Subcutaneous abdominal adipose tissue (tissue), 5 donors: ENCODE data around the gene SEPTIN11.

Experiments
- H3K27ac ChIP-seq: one replicate; pipeline ENCODE4 v1.7.0; 2013; ENCODE audit warnings: low read depth, mild to moderate bottlenecking, inconsistent platforms, low read length, moderate library complexity
- H3K27me3 ChIP-seq, 5 donors: one replicate each; pipeline ENCODE4 v1.7.0; 2013; ENCODE audit warnings: low read length in 5 of 5, inconsistent platforms in 1 of 5; ENCODE audit not compliant: control insufficient read depth in 5 of 5, insufficient read depth in 4 of 5
- H3K36me3 ChIP-seq, 5 donors: one replicate each; pipeline ENCODE4 v1.7.0; 2013; ENCODE audit warnings: low read length in 5 of 5; ENCODE audit not compliant: control insufficient read depth in 5 of 5, insufficient read depth in 5 of 5
- H3K4me1 ChIP-seq, 5 donors: one replicate each; pipeline ENCODE4 v1.7.0; 2013; ENCODE audit warnings: low read length in 5 of 5, mild to moderate bottlenecking in 3 of 5, moderate library complexity in 1 of 5; ENCODE audit not compliant: control insufficient read depth in 5 of 5, insufficient read depth in 5 of 5
- H3K4me3 ChIP-seq, 5 donors: one replicate each; pipeline ENCODE4 v1.7.0; 2013; ENCODE audit warnings: low read length in 5 of 5, low read depth in 1 of 5
- H3K9ac ChIP-seq, 5 donors: one replicate each; pipeline ENCODE4 v1.7.0; 2013; ENCODE audit warnings: low read length in 5 of 5, mild to moderate bottlenecking in 4 of 5, moderate library complexity in 3 of 5
- H3K9me3 ChIP-seq, 5 donors: one replicate each; pipeline ENCODE4 v1.7.0; 2013; ENCODE audit warnings: low read length in 5 of 5; ENCODE audit not compliant: control insufficient read depth in 5 of 5
- donor health status: healthy.
- donor health status: healthy.
- donor health status: healthy.
- donor health status: healthy.
- donor health status: healthy.

Gene SEPTIN11

GRCh38 chr4:76951672-76952010 lies 2.1 kb downstream of the SEPTIN11 start:
- H3K9me3 ChIP-seq: no peaks in the 10 kb centered on the region
- peak overlapping the region; percentile 87 to 96 (median 94) for H3K4me3 ChIP-seq
- H3K36me3 ChIP-seq: no peaks in the 10 kb centered on the region
- H3K27ac ChIP-seq: peak overlapping the region; percentile 92
- peaks cover 5 to 76% (median 71%) of the 10 kb centered on the region in 5 donors for H3K4me1 ChIP-seq
- peaks cover 0 to 2% (median 0%) of the 10 kb centered on the region in 5 donors for H3K27me3 ChIP-seq
- H3K9ac ChIP-seq: peak overlapping the region in 2 of 5 donors; percentile 86 to 87

- Histone ChIP-seq H3K4me3 (peak overlapping the region in 3 of 5 donors; percentile 89 to 96 (median 96)), H3K4me1 (peaks cover 5 to 80% (median 74%) of the 10 kb centered on the region in 5 donors), H3K9ac (no peak overlapping the region), H3K27ac (peak overlapping the region; percentile 92), H3K9me3 (no peaks in the 10 kb centered on the region), H3K27me3 (peaks cover 0 to 2% (median 0%) of the 10 kb centered on the region in 5 donors), H3K36me3 (no peaks in the 10 kb centered on the region)
These were observed 2.5 kb downstream of the SEPTIN11 start for GRCh38 chr4:76952071-76952470.

- Histone ChIP-seq H3K4me1 (peaks cover 5 to 80% (median 75%) of the 10 kb centered on the region in 5 donors), H3K4me3 (no peak overlapping the region), H3K27me3 (peaks cover 0 to 2% (median 0%) of the 10 kb centered on the region in 5 donors), H3K9me3 (no peaks in the 10 kb centered on the region), H3K27ac (peak overlapping the region; percentile 92), H3K9ac (peak overlapping the region in 1 of 5 donors; percentile 48), H3K36me3 (no peaks in the 10 kb centered on the region)
These were observed 3.4 kb downstream of the SEPTIN11 start for GRCh38 chr4:76952656-76953582.

GRCh38 chr4:76953956-76954355 lies 4.4 kb downstream of the SEPTIN11 start:
- H3K9me3 ChIP-seq: no peaks in the 10 kb centered on the region
- no peak overlapping the region for H3K4me3 ChIP-seq
- H3K27ac ChIP-seq: peak overlapping the region; percentile 92
- no peaks in the 10 kb centered on the region for H3K36me3 ChIP-seq
- no peak overlapping the region for H3K9ac ChIP-seq
- no peaks in the 10 kb centered on the region for H3K27me3 ChIP-seq
- H3K4me1 ChIP-seq: peaks cover 0 to 74% (median 66%) of the 10 kb centered on the region in 5 donors

- Histone ChIP-seq H3K9me3 (no peaks in the 10 kb centered on the region), H3K4me1 (peaks cover 0 to 72% (median 66%) of the 10 kb centered on the region in 5 donors), H3K4me3 (no peak overlapping the region), H3K36me3 (no peaks in the 10 kb centered on the region), H3K9ac (no peak overlapping the region), H3K27me3 (no peaks in the 10 kb centered on the region), H3K27ac (peak overlapping the region; percentile 92)
These were observed 4.9 kb downstream of the SEPTIN11 start for GRCh38 chr4:76954489-76954888.

- Histone ChIP-seq H3K27me3 (no peaks in the 10 kb centered on the region), H3K36me3 (no peaks in the 10 kb centered on the region), H3K9ac (no peak overlapping the region), H3K4me1 (peaks cover 0 to 72% (median 68%) of the 10 kb centered on the region in 5 donors), H3K4me3 (no peak overlapping the region), H3K9me3 (no peaks in the 10 kb centered on the region), H3K27ac (peak overlapping the region; percentile 19)
These were observed 5.6 kb downstream of the SEPTIN11 start for GRCh38 chr4:76955182-76955581.

GRCh38 chr4:76957004-76957738 lies 7.6 kb downstream of the SEPTIN11 start:
- H3K27ac ChIP-seq: peak overlapping the region; percentile 56
- H3K9me3 ChIP-seq: no peaks in the 10 kb centered on the region
- H3K27me3 ChIP-seq: no peaks in the 10 kb centered on the region
- H3K4me1 ChIP-seq: peaks cover 0 to 70% (median 60%) of the 10 kb centered on the region in 5 donors
- no peak overlapping the region for H3K9ac ChIP-seq
- H3K4me3 ChIP-seq: peak overlapping the region in 1 of 5 donors; percentile 22
- H3K36me3 ChIP-seq: peaks cover 0 to 3% (median 0%) of the 10 kb centered on the region in 5 donors

- Histone ChIP-seq H3K9ac (no peak overlapping the region), H3K27ac (no peak overlapping the region), H3K36me3 (peaks cover 0 to 3% (median 0%) of the 10 kb centered on the region in 5 donors), H3K27me3 (no peaks in the 10 kb centered on the region), H3K4me1 (peaks cover 0 to 67% (median 55%) of the 10 kb centered on the region in 5 donors), H3K9me3 (no peaks in the 10 kb centered on the region), H3K4me3 (no peak overlapping the region)
These were observed 9.3 kb downstream of the SEPTIN11 start for GRCh38 chr4:76958891-76959290.

- Histone ChIP-seq H3K27ac (peak overlapping the region; percentile 77), H3K4me3 (no peak overlapping the region), H3K27me3 (no peaks in the 10 kb centered on the region), H3K4me1 (peaks cover 0 to 57% (median 50%) of the 10 kb centered on the region in 5 donors), H3K9ac (no peak overlapping the region), H3K9me3 (no peaks in the 10 kb centered on the region), H3K36me3 (peaks cover 0 to 3% (median 0%) of the 10 kb centered on the region in 5 donors)
These were observed 10.5 kb downstream of the SEPTIN11 start for GRCh38 chr4:76960014-76960413.
